Caco-2 (cell line): ENCODE measurements around the gene SCUBE3. TPM values are rescaled to one million over a fixed set of nuclear protein-coding genes. Genes with fewer than 3 reads are reported as not detected.

ENCODE experiments used
- BruUV-seq: library from RNA; stranded (reverse); fragments of 400-500 nt; replicated peaks from 2 replicates; lab custom pipeline; 2021; lab: Mats Ljungman, UMichigan
- CTCF ChIA-PET: fragments of 300-600 bp; sonication (Branson Sonifier 250); formaldehyde crosslinking; loops from one replicate; lab custom pipeline; 2022; ENCODE audit warnings: antibody characterized with exemption; lab: Charles Lee
- POLR2A ChIA-PET: fragments of 300-600 bp; sonication (Branson Sonifier 250); formaldehyde crosslinking; loops from one replicate; lab custom pipeline; 2022; ENCODE audit warnings: antibody characterized with exemption; lab: Charles Lee
- DNase-seq, 2 experiments: peaks; one replicate each; pipeline versions ENCODE4 v3.0.0 to v3.0.0-alpha.2; 2020 to 2022
- H3K27me3 ChIP-seq: replicated peaks from 2 replicates; pipeline ENCODE4 v1.6.0; 2011; ENCODE audit warnings: low read length; ENCODE audit not compliant: control insufficient read depth, insufficient read depth
- H3K36me3 ChIP-seq: 2 replicates; pipeline ENCODE4 v1.5.1; 2011; ENCODE audit warnings: low read length; ENCODE audit not compliant: control insufficient read depth, insufficient read depth
- H3K4me1 ChIP-seq: fragments of 250-450 bp; sonication (Bioruptor Pico); 2 replicates; pipeline ENCODE4 v1.5.1; 2020; ENCODE audit warnings: mild to moderate bottlenecking
- H3K4me3 ChIP-seq: 2 replicates; pipeline ENCODE4 v1.5.1; 2011; ENCODE audit warnings: low read depth, mild to moderate bottlenecking, control low read depth, low read length
- H3K9me3 ChIP-seq: fragments of 250-450 bp; sonication (Bioruptor Pico); 2 replicates; pipeline ENCODE4 v1.5.1; 2020; ENCODE audit warnings: mild to moderate bottlenecking, moderate library complexity
- H3K27ac Mint-ChIP-seq: one replicate; pipeline ENCODE4 v1.8.0; 2022; ENCODE audit warnings: mixed read lengths; ENCODE audit not compliant: unreplicated experiment
- H3K27me3 Mint-ChIP-seq: one replicate; pipeline ENCODE4 v1.8.0; 2022; ENCODE audit warnings: mixed read lengths; ENCODE audit not compliant: insufficient read depth, unreplicated experiment
- H3K36me3 Mint-ChIP-seq: one replicate; pipeline ENCODE4 v1.8.0; 2022; ENCODE audit warnings: mild to moderate bottlenecking, mixed read lengths; ENCODE audit not compliant: insufficient read depth, unreplicated experiment
- H3K4me1 Mint-ChIP-seq: one replicate; pipeline ENCODE4 v1.8.0; 2022; ENCODE audit warnings: low read depth, mixed read lengths; ENCODE audit not compliant: unreplicated experiment
- H3K4me3 Mint-ChIP-seq: one replicate; pipeline ENCODE4 v1.8.0; 2022; ENCODE audit warnings: mild to moderate bottlenecking, moderate library complexity, mixed read lengths; ENCODE audit not compliant: unreplicated experiment
- H3K9me3 Mint-ChIP-seq: one replicate; pipeline ENCODE4 v1.8.0; 2022; ENCODE audit warnings: mixed read lengths; ENCODE audit not compliant: unreplicated experiment
- CTCF ChIP-seq, 2 experiments: fragments of 200-600 bp in 1 of 2; IDR thresholded peaks; 1 replicate in 1 of 2; 2 replicates in 1 of 2; pipeline versions ENCODE4 v1.5.1 to v1.8.0; 2011 to 2022; ENCODE audit warnings: antibody characterized with exemption in 1 of 2, control low read depth in 1 of 2, inconsistent platforms in 1 of 2, low read depth in 1 of 2, low read length in 1 of 2, mild to moderate bottlenecking in 1 of 2, moderate library complexity in 1 of 2; ENCODE audit not compliant: insufficient read depth in 1 of 2, severe bottlenecking in 1 of 2, unreplicated experiment in 1 of 2
- intact Hi-C: fragments of 100-400 bp; cut with micrococcal nuclease; formaldehyde crosslinking; loops from one replicate; pipeline ENCODE4 v1.10.0; 2022; ENCODE audit not compliant: unreplicated experiment
- total RNA-seq: library from RNA; stranded (reverse); gene quantifications from 2 replicates; pipeline ENCODE4 v1.2.3, GENCODE V29; 2022

SCUBE3 gene
- total RNA-seq, 1 experiment from 2014 or later: 1.3 TPM

GRCh38 chr6:35297601-35298481, 84.1 kb downstream of the SCUBE3 start, which contains the start of gene DEF6:
Gene DEF6, plus strand, starts transcription at chr6:35297818. Its CDS starts 39 bp downstream, at chr6:35297857.
- no peak within 1 kb of the TSS for H3K27ac Mint-ChIP-seq
- Histone ChIP-seq H3K4me3 (peak within 1 kb of the TSS; percentile 57), H3K27me3 (no peaks in the 10 kb centered on the region), H3K4me1 (peaks cover 5% of the 10 kb centered on the region; the same call in 1 of the 2 replicates), H3K36me3 (no peaks in the 10 kb centered on the region; the same call in 1 of the 2 replicates), H3K9me3 (no peaks in the 10 kb centered on the region)
- peak; percentile 83 to 87 for DNase-seq
- no peaks in the 10 kb centered on the region for H3K4me1 Mint-ChIP-seq
- ChIA-PET POLR2A (interaction anchor here (0.5 kb wide), 1 partner anchor 170 kb away, joined by 5 read pairs; no protein-coding TSS in a partner anchor), CTCF (interaction anchor here (1.0 to 3.2 kb wide), 7 partner anchors 20 to 170 kb away, joined by 4 to 26 read pairs (median 5); partner anchors contain the start of genes PPARD and RPL10A)
- BruUV-seq: no TSS peak
- H3K4me3 Mint-ChIP-seq: peak within 1 kb of the TSS; percentile 55
- no peaks in the 10 kb centered on the region for H3K36me3 Mint-ChIP-seq
- no peaks in the 10 kb centered on the region for H3K27me3 Mint-ChIP-seq
- peak; percentile 64 to 85 for TF ChIP-seq CTCF (IDR thresholded peaks at IDR 0.05; ENCODE audit: insufficient read depth in 1 of 2, low read depth in 1 of 2, low read length in 1 of 2, severe bottlenecking in 1 of 2, unreplicated experiment in 1 of 2)
- intact Hi-C loops: loop anchor here (1.0 to 10.0 kb wide), 6 partner anchors 20 to 437 kb away; partner anchors contain the start of genes ARMC12 and PPARD
- H3K9me3 Mint-ChIP-seq: no peaks in the 10 kb centered on the region

- CTCF ChIA-PET: interaction anchor here (1.4 to 3.2 kb wide), 2 partner anchors 44 to 151 kb away, joined by 4 to 26 read pairs; partner anchors contain the start of gene PPARD
- intact Hi-C loops: loop anchor here (10.0 kb wide), 2 partner anchors 226 to 436 kb away; partner anchors contain the start of gene ARMC12
- H3K4me1 Mint-ChIP-seq: no peaks in the 10 kb centered on the region
- TF ChIP-seq CTCF (IDR thresholded peaks at IDR 0.05; ENCODE audit: insufficient read depth in 1 of 2, low read depth in 1 of 2, low read length in 1 of 2, severe bottlenecking in 1 of 2, unreplicated experiment in 1 of 2): no peak
- H3K36me3 ChIP-seq: no peaks in the 10 kb centered on the region; the same call in 1 of the 2 replicates
- no peak overlapping the region for H3K27ac Mint-ChIP-seq
- POLR2A ChIA-PET: no interaction called here
- H3K9me3 Mint-ChIP-seq: no peaks in the 10 kb centered on the region
- H3K27me3 ChIP-seq: no peaks in the 10 kb centered on the region
- BruUV-seq: no TSS peak
- H3K4me3 Mint-ChIP-seq: peak overlapping the region; percentile 55
- H3K36me3 Mint-ChIP-seq: no peaks in the 10 kb centered on the region
- no peaks in the 10 kb centered on the region for H3K27me3 Mint-ChIP-seq
- H3K4me1 ChIP-seq: peaks cover 5% of the 10 kb centered on the region; the same call in 1 of the 2 replicates
- no peak overlapping the region for H3K4me3 ChIP-seq
- H3K9me3 ChIP-seq: no peaks in the 10 kb centered on the region
- DNase-seq: no peak
Measured at GRCh38 chr6:35298625-35299140, 84.9 kb downstream of the SCUBE3 start.

- POLR2A ChIA-PET: no interaction called here
- H3K9me3 Mint-ChIP-seq: no peaks in the 10 kb centered on the region
- no peak overlapping the region for H3K4me3 Mint-ChIP-seq
- H3K4me1 Mint-ChIP-seq: peaks cover 7% of the 10 kb centered on the region
- H3K4me1 ChIP-seq: peaks cover 5% of the 10 kb centered on the region; the same call in 1 of the 2 replicates
- DNase-seq: no peak
- no peaks in the 10 kb centered on the region for H3K27me3 ChIP-seq
- intact Hi-C loops: loop anchor here (10.0 kb wide), 2 partner anchors 225 to 435 kb away; partner anchors contain the start of gene ARMC12
- H3K4me3 ChIP-seq: no peak overlapping the region
- H3K9me3 ChIP-seq: no peaks in the 10 kb centered on the region
- no peaks in the 10 kb centered on the region; the same call in 1 of the 2 replicates for H3K36me3 ChIP-seq
- no peak overlapping the region for H3K27ac Mint-ChIP-seq
- no peaks in the 10 kb centered on the region for H3K36me3 Mint-ChIP-seq
- no peak for TF ChIP-seq CTCF (IDR thresholded peaks at IDR 0.05; ENCODE audit: insufficient read depth in 1 of 2, low read depth in 1 of 2, low read length in 1 of 2, severe bottlenecking in 1 of 2, unreplicated experiment in 1 of 2)
- no TSS peak for BruUV-seq
- no peaks in the 10 kb centered on the region for H3K27me3 Mint-ChIP-seq
- CTCF ChIA-PET: no interaction called here
Measured at GRCh38 chr6:35299674-35300073, 85.9 kb downstream of the SCUBE3 start.
